HG02571 (cell line): ENCODE data around the gene SLC3A2.
"Not testable (repeated sequence)": the region's sequence is repeated elsewhere in the genome, so short reads cannot be mapped to it uniquely, and the experiment has no call there.

Experiments used
- ATAC-seq: cut with Tn5 transposase; IDR thresholded peaks from one replicate; pipeline ENCODE4 v1.9.1; 2021; ENCODE audit warnings: mild to moderate bottlenecking, moderate library complexity; ENCODE audit not compliant: unreplicated experiment

Gene SLC3A2

GRCh38 chr11:62926680-62927455 is 46.2 kb downstream of the SLC3A2 start:
- no peak for ATAC-seq

GRCh38 chr11:62928011-62928410 is 47.3 kb downstream of the SLC3A2 start:
- ATAC-seq: no peak

- no peak for ATAC-seq
Measured at GRCh38 chr11:62930157-62930556, 49.5 kb downstream of the SLC3A2 start.

GRCh38 chr11:62930666-62931065 is 50.0 kb downstream of the SLC3A2 start:
- ATAC-seq: no peak

- no peak for ATAC-seq
Measured at GRCh38 chr11:62931499-62932278, 51.0 kb downstream of the SLC3A2 start.

GRCh38 chr11:62933285-62933684 is 52.6 kb downstream of the SLC3A2 start:
- no peak for ATAC-seq

GRCh38 chr11:62933750-62934495 is 53.2 kb downstream of the SLC3A2 start:
- no peak for ATAC-seq

- no peak for ATAC-seq
Measured at GRCh38 chr11:62934496-62934785, 53.7 kb downstream of the SLC3A2 start.

- ATAC-seq: not testable (repeated sequence)
Measured at GRCh38 chr11:62937528-62937927, 56.8 kb downstream of the SLC3A2 start.
